Activated naive CD8-positive, alpha-beta T cell treated with anti-CD3 and anti-CD28 coated beads for 36 hours (primary cell): Measurements from ENCODE around the gene ALDH3A1. TPM values are rescaled to one million over a fixed set of nuclear protein-coding genes. Genes with fewer than 3 reads are reported as not detected.
"Not testable (repeated sequence)": the region's sequence is repeated elsewhere in the genome, so short reads cannot be mapped to it uniquely, and the experiment has no call there.

ENCODE experiments used
- DNase-seq: peaks from one replicate; pipeline ENCODE4 v3.0.0; 2021
- H3K27ac Mint-ChIP-seq: one replicate; pipeline ENCODE4 v1.8.0; 2022; ENCODE audit warnings: mild to moderate bottlenecking, moderate library complexity, mixed read lengths
- H3K27me3 Mint-ChIP-seq: one replicate; pipeline ENCODE4 v1.8.0; 2022; ENCODE audit warnings: mild to moderate bottlenecking, mixed read lengths
- H3K36me3 Mint-ChIP-seq: one replicate; pipeline ENCODE4 v1.8.0; 2021; ENCODE audit warnings: mild to moderate bottlenecking, mixed read lengths
- H3K4me1 Mint-ChIP-seq: one replicate; pipeline ENCODE4 v1.8.0; 2021; ENCODE audit warnings: mixed read lengths
- H3K4me3 Mint-ChIP-seq: one replicate; pipeline ENCODE4 v1.8.0; 2022; ENCODE audit warnings: mild to moderate bottlenecking, moderate library complexity, mixed read lengths
- H3K9me3 Mint-ChIP-seq: one replicate; pipeline ENCODE4 v1.8.0; 2022; ENCODE audit warnings: mixed read lengths
- total RNA-seq, 2 experiments: library from RNA; stranded (reverse); gene quantifications; one replicate each; pipeline ENCODE4 v1.2.3, GENCODE V29; 2021

ALDH3A1 gene
- total RNA-seq, 2 experiments from 2014 or later = 0.34 to 0.47 TPM

- H3K4me1 Mint-ChIP-seq = peaks cover 31% of the 10 kb centered on the region
- H3K27me3 Mint-ChIP-seq = peaks cover 3% of the 10 kb centered on the region
- H3K36me3 Mint-ChIP-seq = no peaks in the 10 kb centered on the region
- H3K4me3 Mint-ChIP-seq = no peak overlapping the region
- no peaks in the 10 kb centered on the region for H3K9me3 Mint-ChIP-seq
- peak; percentile 79 for DNase-seq
- H3K27ac Mint-ChIP-seq = peak overlapping the region; percentile 54
Observed at GRCh38 chr17:19766421-19767270, 18.5 kb upstream of the ALDH3A1 start.

- no peak for DNase-seq
- H3K27me3 Mint-ChIP-seq = peaks cover 3% of the 10 kb centered on the region
- no peak overlapping the region for H3K27ac Mint-ChIP-seq
- no peak overlapping the region for H3K4me3 Mint-ChIP-seq
- peaks cover 25% of the 10 kb centered on the region for H3K4me1 Mint-ChIP-seq
- no peaks in the 10 kb centered on the region for H3K36me3 Mint-ChIP-seq
- no peaks in the 10 kb centered on the region for H3K9me3 Mint-ChIP-seq
Observed at GRCh38 chr17:19766016-19766415, 17.9 kb upstream of the ALDH3A1 start.

- H3K9me3 Mint-ChIP-seq, H3K27ac Mint-ChIP-seq, H3K27me3 Mint-ChIP-seq, H3K4me3 Mint-ChIP-seq, DNase-seq, H3K36me3 Mint-ChIP-seq: not testable (repeated sequence)
- H3K4me1 Mint-ChIP-seq = peaks cover 13% of the 10 kb centered on the region
Observed at GRCh38 chr17:19763991-19764390, 15.9 kb upstream of the ALDH3A1 start.

GRCh38 chr17:19763416-19763815 lies 15.3 kb upstream of the ALDH3A1 start:
- no peak overlapping the region for H3K27ac Mint-ChIP-seq
- peaks cover 11% of the 10 kb centered on the region for H3K27me3 Mint-ChIP-seq
- no peak overlapping the region for H3K4me3 Mint-ChIP-seq
- no peaks in the 10 kb centered on the region for H3K36me3 Mint-ChIP-seq
- DNase-seq = no peak
- peaks cover 12% of the 10 kb centered on the region for H3K4me1 Mint-ChIP-seq
- no peaks in the 10 kb centered on the region for H3K9me3 Mint-ChIP-seq

- no peak overlapping the region for H3K4me3 Mint-ChIP-seq
- H3K36me3 Mint-ChIP-seq = no peaks in the 10 kb centered on the region
- no peaks in the 10 kb centered on the region for H3K9me3 Mint-ChIP-seq
- H3K27ac Mint-ChIP-seq = no peak overlapping the region
- peaks cover 6% of the 10 kb centered on the region for H3K4me1 Mint-ChIP-seq
- H3K27me3 Mint-ChIP-seq = peaks cover 14% of the 10 kb centered on the region
- DNase-seq = peak; percentile 73
Observed at GRCh38 chr17:19762515-19762961, 14.4 kb upstream of the ALDH3A1 start.

- Mint-ChIP-seq H3K9me3 (no peaks in the 10 kb centered on the region), H3K27me3 (peaks cover 14% of the 10 kb centered on the region), H3K27ac (no peak overlapping the region), H3K4me1 (peaks cover 1% of the 10 kb centered on the region), H3K36me3 (no peaks in the 10 kb centered on the region), H3K4me3 (no peak overlapping the region)
- no peak for DNase-seq
Observed at GRCh38 chr17:19760746-19761145, 12.6 kb upstream of the ALDH3A1 start.

- peaks cover 15% of the 10 kb centered on the region for H3K27me3 Mint-ChIP-seq
- H3K4me1 Mint-ChIP-seq = peaks cover 5% of the 10 kb centered on the region
- no peak overlapping the region for H3K27ac Mint-ChIP-seq
- no peaks in the 10 kb centered on the region for H3K36me3 Mint-ChIP-seq
- DNase-seq = no peak
- no peak overlapping the region for H3K4me3 Mint-ChIP-seq
- no peaks in the 10 kb centered on the region for H3K9me3 Mint-ChIP-seq
Observed at GRCh38 chr17:19759568-19760549, 11.8 kb upstream of the ALDH3A1 start.

- no peaks in the 10 kb centered on the region for H3K36me3 Mint-ChIP-seq
Observed at GRCh38 chr17:19757536-19758180, 9.6 kb upstream of the ALDH3A1 start.

GRCh38 chr17:19756546-19756945 lies 8.4 kb upstream of the ALDH3A1 start:
- no peaks in the 10 kb centered on the region for H3K36me3 Mint-ChIP-seq
- H3K27me3 Mint-ChIP-seq = peaks cover 24% of the 10 kb centered on the region
- no peak overlapping the region for H3K27ac Mint-ChIP-seq
- DNase-seq = no peak
- peaks cover 9% of the 10 kb centered on the region for H3K4me1 Mint-ChIP-seq
- no peak overlapping the region for H3K4me3 Mint-ChIP-seq
- no peaks in the 10 kb centered on the region for H3K9me3 Mint-ChIP-seq

More at GRCh38 chr17:19757536-19758180, 9.6 kb upstream of the ALDH3A1 start:
- Mint-ChIP-seq H3K4me1 (peaks cover 9% of the 10 kb centered on the region), H3K27ac (no peak overlapping the region), H3K9me3 (no peaks in the 10 kb centered on the region), H3K4me3 (no peak overlapping the region), H3K27me3 (peaks cover 24% of the 10 kb centered on the region)
- no peak for DNase-seq

GRCh38 chr17:19755821-19756510 lies 7.9 kb upstream of the ALDH3A1 start:
- peaks cover 9% of the 10 kb centered on the region for H3K4me1 Mint-ChIP-seq
- DNase-seq = peak; percentile 29
- H3K4me3 Mint-ChIP-seq = no peak overlapping the region
- H3K36me3 Mint-ChIP-seq = no peaks in the 10 kb centered on the region
- no peaks in the 10 kb centered on the region for H3K9me3 Mint-ChIP-seq
- H3K27me3 Mint-ChIP-seq = peaks cover 24% of the 10 kb centered on the region
- H3K27ac Mint-ChIP-seq = peak overlapping the region; percentile 66

- H3K36me3 Mint-ChIP-seq = no peaks in the 10 kb centered on the region
- H3K9me3 Mint-ChIP-seq = no peaks in the 10 kb centered on the region
- H3K4me1 Mint-ChIP-seq = peaks cover 9% of the 10 kb centered on the region
- peak overlapping the region; percentile 66 for H3K27ac Mint-ChIP-seq
- DNase-seq = no peak
- H3K27me3 Mint-ChIP-seq = peaks cover 24% of the 10 kb centered on the region
- H3K4me3 Mint-ChIP-seq = no peak overlapping the region
Observed at GRCh38 chr17:19755392-19755791, 7.3 kb upstream of the ALDH3A1 start.

- Mint-ChIP-seq H3K27ac (no peak overlapping the region), H3K9me3 (no peaks in the 10 kb centered on the region), H3K27me3 (peaks cover 20% of the 10 kb centered on the region), H3K4me1 (peaks cover 9% of the 10 kb centered on the region), H3K4me3 (no peak overlapping the region), H3K36me3 (no peaks in the 10 kb centered on the region)
- no peak for DNase-seq
Observed at GRCh38 chr17:19753661-19754463, 5.8 kb upstream of the ALDH3A1 start.

- Mint-ChIP-seq H3K4me3 (no peak overlapping the region), H3K27ac (no peak overlapping the region), H3K36me3 (no peaks in the 10 kb centered on the region), H3K9me3 (no peaks in the 10 kb centered on the region), H3K4me1 (peaks cover 9% of the 10 kb centered on the region), H3K27me3 (peaks cover 13% of the 10 kb centered on the region)
- DNase-seq = no peak
Observed at GRCh38 chr17:19753051-19753509, 5.0 kb upstream of the ALDH3A1 start.
